Measurements from ENCODE around the gene KRT4.

GRCh38 chr12:52763991-52764390, 49.9 kb downstream of the KRT4 start:
- no peak for TF ChIP-seq POLR2A (IDR thresholded peaks at IDR 0.05)
- TF ChIP-seq CTCF (IDR thresholded peaks at IDR 0.05), result no peak

Measured in adrenal gland (tissue), 5 donors.